Fibroblast of lung (primary cell): Measurements from ENCODE around the gene POLR2E.

Source experiments
- CTCF ChIP-seq, 2 donors: IDR thresholded peaks in 1 of 2; conservative IDR thresholded peaks in 1 of 2; 1 replicate in 1 of 2; 2 replicates in 1 of 2; pipeline ENCODE4 v1.5.1; 2011 to 2012; ENCODE audit warnings: low read length in 2 of 2, control low read depth in 1 of 2, inconsistent platforms in 1 of 2, low read depth in 1 of 2, mild to moderate bottlenecking in 1 of 2
- EZH2 ChIP-seq: IDR thresholded peaks from 2 replicates; pipeline ENCODE4 v1.5.1; 2012; ENCODE audit warnings: low read length, control low read depth, mild to moderate bottlenecking; ENCODE audit errors: missing control alignments

- TF ChIP-seq CTCF (conservative IDR thresholded peaks at IDR 0.05 in 1 of 2, IDR thresholded peaks at IDR 0.05 in 1 of 2; ENCODE audit: low read depth in 1 of 2, low read length in 2 of 2): no peak
- no peak for TF ChIP-seq EZH2
These were observed 1.8 kb downstream of the POLR2E start for GRCh38 chr19:1093330-1093729.
